ENCODE results near the gene TAGLN2. TPM values are rescaled to one million over a fixed set of nuclear protein-coding genes. Genes with fewer than 3 reads are reported as not detected.

The TAGLN2 gene
- total and polyA plus RNA-seq, 9 of the 15 experiments (the other 6 are each of a cell fraction or from before 2014, with no cell fraction given), result 192 to 683 (median 455) TPM

DNA sequence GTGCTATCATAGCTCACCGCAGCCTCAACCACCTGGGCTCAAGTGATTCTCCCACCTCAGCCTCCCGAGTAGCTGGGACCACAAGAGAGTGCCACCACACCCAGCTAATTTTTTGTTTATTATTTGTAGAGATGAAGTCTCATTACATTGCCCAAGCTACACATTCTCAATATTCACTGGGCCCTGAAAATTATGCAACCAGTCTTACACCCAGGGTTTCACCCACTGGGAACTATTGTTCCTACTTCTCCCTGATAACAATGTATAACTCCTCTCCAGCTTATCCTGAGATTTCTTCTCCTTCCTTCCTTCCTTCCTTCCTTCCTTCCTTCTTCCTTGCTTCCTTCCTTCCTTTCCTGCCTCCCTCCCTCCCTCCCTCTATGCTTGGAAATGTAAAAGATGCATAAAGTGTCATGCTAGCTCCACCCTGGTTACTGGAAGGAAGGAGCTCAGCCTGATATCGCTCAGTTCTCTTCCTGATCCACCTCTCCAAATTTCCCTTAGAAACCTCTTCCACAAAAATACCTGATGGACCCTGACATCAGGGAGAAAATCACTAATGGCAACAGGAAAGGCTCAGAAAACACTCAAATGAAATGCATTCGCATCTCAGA lies 51.7 kb downstream of the TAGLN2 start:
- CTCF ChIA-PET (ENCODE audit: low intra/inter-chr PET ratio), result no interaction called here
- 25% methylated on average over 4 of the region's 4 CpGs for WGBS (ENCODE audit: insufficient coverage, low coverage, missing lambda C conversion rate)
- H3K79me2 ChIP-seq (ENCODE audit: control insufficient read depth, insufficient read depth, low read length), result no peaks in the 10 kb centered on the region
- in situ Hi-C loops (cut with MboI), result no loop called here
- no peak overlapping the region for H2AFZ ChIP-seq (ENCODE audit: low read depth, low read length)
- no peaks in the 10 kb centered on the region; the same call in 1 of the 2 replicates for H4K20me1 ChIP-seq (replicated peaks; ENCODE audit: control insufficient read depth, insufficient read depth, low read length)
- H3K9ac ChIP-seq (ENCODE audit: insufficient read depth in 1 of 2, low read depth in 2 of 2, low read length in 2 of 2), result no peak overlapping the region
- peaks cover 12 to 22% of the 10 kb centered on the region in 2 experiments for H3K4me1 ChIP-seq (replicated peaks in 1 of 2; ENCODE audit: control insufficient read depth in 2 of 2, insufficient read depth in 2 of 2, low read length in 2 of 2)
- BruUV-seq (replicated peaks), result no TSS peak
- FAIRE-seq (no peak), DNase-seq (ENCODE audit: extremely low read depth in 1 of 4, low spot score in 3 of 4) (no peak), ATAC-seq (no peak)
- peaks cover 3% of the 10 kb centered on the region for H3K9me1 ChIP-seq (ENCODE audit: control insufficient read depth, insufficient read depth, low read length)
- no peak overlapping the region for H3K4me3 ChIP-seq
- POLR2A ChIA-PET, result interaction anchor here (1.7 kb wide), 1 partner anchor 44 kb away, joined by 6 read pairs; no protein-coding TSS in a partner anchor
- TF ChIP-seq ZNF354B (CRISPR knock-in tag; IDR thresholded peaks at IDR 0.05) (no peak), ESRRA (IDR thresholded peaks at IDR 0.05; ENCODE audit: borderline replicate concordance, low read depth) (no peak), ZNF764 (CRISPR knock-in tag; IDR thresholded peaks at IDR 0.05; ENCODE audit: low read depth) (no peak), CBX8 (IDR thresholded peaks at IDR 0.05; ENCODE audit: borderline replicate concordance, extremely low read depth, low read depth, low read length, poor library complexity, severe bottlenecking) (no peak), PHF20 (IDR thresholded peaks at IDR 0.05; ENCODE audit: partially characterized antibody) (no peak), ELF1 (tag; IDR thresholded peaks at IDR 0.05) (no peak), IRF2 (CRISPR knock-in tag; IDR thresholded peaks at IDR 0.05) (no peak), ZNF146 (CRISPR knock-in tag; IDR thresholded peaks at IDR 0.05; ENCODE audit: unreplicated experiment) (no peak), RBM39 (optimal IDR thresholded peaks at IDR 0.05; ENCODE audit: low read depth, low read length) (no peak), MLX (CRISPR knock-in tag; conservative IDR thresholded peaks at IDR 0.05) (no peak), ARID4B (CRISPR knock-in tag; IDR thresholded peaks at IDR 0.05) (no peak)
- TF ChIP-seq, protein P1, sequence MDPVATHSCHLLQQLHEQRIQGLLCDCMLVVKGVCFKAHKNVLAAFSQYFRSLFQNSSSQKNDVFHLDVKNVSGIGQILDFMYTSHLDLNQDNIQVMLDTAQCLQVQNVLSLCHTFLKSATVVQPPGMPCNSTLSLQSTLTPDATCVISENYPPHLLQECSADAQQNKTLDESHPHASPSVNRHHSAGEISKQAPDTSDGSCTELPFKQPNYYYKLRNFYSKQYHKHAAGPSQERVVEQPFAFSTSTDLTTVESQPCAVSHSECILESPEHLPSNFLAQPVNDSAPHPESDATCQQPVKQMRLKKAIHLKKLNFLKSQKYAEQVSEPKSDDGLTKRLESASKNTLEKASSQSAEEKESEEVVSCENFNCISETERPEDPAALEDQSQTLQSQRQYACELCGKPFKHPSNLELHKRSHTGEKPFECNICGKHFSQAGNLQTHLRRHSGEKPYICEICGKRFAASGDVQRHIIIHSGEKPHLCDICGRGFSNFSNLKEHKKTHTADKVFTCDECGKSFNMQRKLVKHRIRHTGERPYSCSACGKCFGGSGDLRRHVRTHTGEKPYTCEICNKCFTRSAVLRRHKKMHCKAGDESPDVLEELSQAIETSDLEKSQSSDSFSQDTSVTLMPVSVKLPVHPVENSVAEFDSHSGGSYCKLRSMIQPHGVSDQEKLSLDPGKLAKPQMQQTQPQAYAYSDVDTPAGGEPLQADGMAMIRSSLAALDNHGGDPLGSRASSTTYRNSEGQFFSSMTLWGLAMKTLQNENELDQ (CRISPR knock-in tag; IDR thresholded peaks at IDR 0.05; ENCODE audit: borderline replicate concordance), result no peak
- H3K27me3 ChIP-seq (ENCODE audit: control insufficient read depth in 2 of 2, insufficient read depth in 2 of 2, low read length in 2 of 2), result peaks cover 0 to 21% of the 10 kb centered on the region in 2 experiments; a peak in 2 of 5 replicates
- no peaks in the 10 kb centered on the region; the same call in 1 of the 2 replicates for H3K9me3 ChIP-seq (replicated peaks; ENCODE audit: control insufficient read depth, insufficient read depth, low read depth, low read length)
- H3K27ac ChIP-seq (ENCODE audit: extremely low read depth, low read depth, low read length), result no peak overlapping the region
- no peak overlapping the region for H3K4me2 ChIP-seq (ENCODE audit: insufficient read depth, low read length)
- H3K36me3 ChIP-seq (ENCODE audit: control insufficient read depth, insufficient read depth, low read length), result no peaks in the 10 kb centered on the region
- intact Hi-C loops (cut with micrococcal nuclease), result no loop called here
